Subcutaneous adipose tissue (tissue), 4 donors: ENCODE data around the gene HNRNPH3. TPM values are rescaled to one million over a fixed set of nuclear protein-coding genes. Genes with fewer than 3 reads are reported as not detected.

Experiments
- CTCF ChIP-seq: fragments of 450-650 bp; IDR thresholded peaks from one replicate; pipeline ENCODE4 v1.5.1; 2016; ENCODE audit warnings: low read depth, mild to moderate bottlenecking, control low read depth, antibody characterized with exemption, moderate library complexity
- total RNA-seq, 4 donors: library from RNA; depleted of rRNA; stranded (reverse); fragments of >200 nt; gene quantifications; one replicate each; pipeline ENCODE4 v1.1.0, GENCODE V29; 2016

HNRNPH3 gene
- total RNA-seq, 4 donors from 2014 or later, result 49.3 to 88.0 (median 56.3) TPM

GRCh38 chr10:68301790-68302502 lies 29.9 kb upstream of the HNRNPH3 start:
- TF ChIP-seq CTCF, result no peak

GRCh38 chr10:68302503-68302823 lies 29.4 kb upstream of the HNRNPH3 start:
- no peak for TF ChIP-seq CTCF

- no peak for TF ChIP-seq CTCF
Measured at GRCh38 chr10:68302871-68303270, 29.0 kb upstream of the HNRNPH3 start.

GRCh38 chr10:68303849-68304412 lies 27.9 kb upstream of the HNRNPH3 start:
- TF ChIP-seq CTCF, result no peak

- TF ChIP-seq CTCF, result no peak
Measured at GRCh38 chr10:68305854-68306253, 26.0 kb upstream of the HNRNPH3 start.

GRCh38 chr10:68310531-68310930 lies 21.3 kb upstream of the HNRNPH3 start:
- TF ChIP-seq CTCF, result no peak

- no peak for TF ChIP-seq CTCF
Measured at GRCh38 chr10:68315582-68315981, 16.3 kb upstream of the HNRNPH3 start.
